Activated CD4-positive, alpha-beta memory T cell treated with anti-CD3 and anti-CD28 coated beads, Interleukin-2, amount 10 ng/mL, durations not matched to agents 7 days and 5 days (primary cell): ENCODE data around the gene ECE2. TPM values are rescaled to one million over a fixed set of nuclear protein-coding genes. Genes with fewer than 3 reads are reported as not detected.

Experiments used
- CTCF ChIA-PET: fragments of 350-600 bp; sonication (Branson Sonifier 250); formaldehyde crosslinking; loops from one replicate; lab custom pipeline; 2021; ENCODE audit warnings: antibody characterized with exemption, inconsistent platforms; lab: Charles Lee
- POLR2A ChIA-PET: fragments of 350-600 bp; sonication (Branson Sonifier 250); formaldehyde crosslinking; loops from one replicate; lab custom pipeline; 2021; ENCODE audit warnings: antibody characterized with exemption; lab: Charles Lee
- DNase-seq: peaks from one replicate; pipeline ENCODE4 v3.0.0-alpha.2; 2020
- H3K27ac Mint-ChIP-seq: one replicate; pipeline ENCODE4 v1.8.0; 2021; ENCODE audit warnings: mild to moderate bottlenecking, mixed read lengths
- H3K27me3 Mint-ChIP-seq: one replicate; pipeline ENCODE4 v1.8.0; 2021; ENCODE audit warnings: mixed read lengths
- H3K36me3 Mint-ChIP-seq: one replicate; pipeline ENCODE4 v1.8.0; 2021; ENCODE audit warnings: low read depth, mixed read lengths
- H3K4me1 Mint-ChIP-seq: one replicate; pipeline ENCODE4 v1.8.0; 2021; ENCODE audit warnings: mixed read lengths
- H3K4me3 Mint-ChIP-seq: one replicate; pipeline ENCODE4 v1.8.0; 2021; ENCODE audit warnings: mild to moderate bottlenecking, mixed read lengths
- H3K9me3 Mint-ChIP-seq: one replicate; pipeline ENCODE4 v1.8.0; 2021; ENCODE audit warnings: mixed read lengths
- total RNA-seq, 2 experiments: library from RNA; stranded (reverse); gene quantifications; one replicate each; pipeline ENCODE4 v1.2.3, GENCODE V29; 2021

ECE2 gene
- total RNA-seq, 2 experiments from 2014 or later: not detected

DNA sequence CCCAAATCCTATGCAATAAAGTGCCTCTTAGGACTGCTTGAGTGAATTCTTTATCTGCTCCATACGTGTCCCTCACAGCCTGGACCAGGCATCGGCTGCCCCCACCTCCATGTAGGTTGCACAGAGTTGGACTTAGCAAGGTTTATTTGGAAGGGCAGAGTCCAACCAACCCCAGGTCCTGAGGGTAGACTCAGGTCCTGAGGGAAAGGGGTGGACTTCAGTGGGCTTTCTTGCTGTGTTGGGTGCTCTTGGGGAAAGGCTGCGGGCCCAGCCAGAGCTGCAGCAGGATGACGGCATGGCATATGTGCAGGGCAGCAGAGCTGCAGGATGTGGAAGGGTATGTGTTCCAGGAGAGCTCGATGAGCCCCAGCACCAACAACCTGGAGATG is 33.5 kb upstream of the ECE2 start:
- peaks cover 2% of the 10 kb centered on the region for H3K4me1 Mint-ChIP-seq

DNA sequence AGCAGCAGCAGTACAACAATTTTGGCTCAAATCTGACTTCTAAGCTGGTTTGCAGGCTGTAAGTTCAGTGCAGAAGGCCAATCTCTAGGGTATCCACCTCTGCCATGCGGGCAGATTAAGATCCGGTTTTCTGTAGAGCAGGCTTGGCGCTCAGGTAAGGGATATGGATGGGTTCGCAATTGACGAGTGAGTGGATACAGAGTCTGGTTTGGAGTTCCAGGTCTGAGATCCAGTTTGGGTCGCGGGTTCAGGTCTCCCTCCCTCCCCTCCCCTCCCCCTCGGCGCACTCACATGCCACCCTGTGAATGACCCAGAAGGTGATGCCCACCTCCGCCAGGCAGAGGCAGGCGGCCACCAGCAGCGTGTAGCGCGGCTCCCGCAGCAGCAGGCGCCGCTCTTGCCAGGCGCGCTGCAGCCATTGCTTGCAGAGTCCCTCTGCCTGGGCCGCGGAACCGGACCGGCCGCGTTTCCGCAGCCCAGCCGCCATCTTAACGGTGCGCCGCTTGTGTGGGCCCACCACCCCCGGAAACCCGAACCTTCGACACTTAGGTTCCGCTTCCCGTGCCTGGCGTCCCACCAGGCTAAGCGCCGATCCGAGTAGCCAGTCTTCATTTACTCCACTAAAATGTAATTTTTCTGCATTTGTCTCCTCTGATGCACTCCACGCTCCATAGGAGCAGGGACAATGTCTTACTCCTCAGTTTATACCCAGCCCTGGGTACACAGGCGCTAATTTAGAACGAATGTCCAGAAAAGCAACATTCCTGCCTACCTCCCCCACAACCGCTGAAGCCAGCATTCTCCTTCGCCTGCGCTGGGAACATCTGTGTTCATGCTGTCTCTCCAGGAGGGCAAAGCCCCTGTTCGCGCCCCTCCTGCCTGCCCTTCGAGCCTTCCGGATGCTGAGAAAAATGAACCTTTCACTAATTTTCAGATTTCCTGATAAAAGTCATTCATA is 27.1 kb upstream of the ECE2 start, which contains the start of gene ALG3:
ALG3 (minus strand) TSS at position 509 of the 958 bp plus-strand sequence; CDS start at position 487, 22 bp downstream.
- Mint-ChIP-seq H3K36me3 (peaks cover 12% of the 10 kb centered on the region), H3K4me1 (peaks cover 17% of the 10 kb centered on the region), H3K27ac (peak within 1 kb of the TSS; percentile 89), H3K4me3 (peak within 1 kb of the TSS; percentile 83), H3K9me3 (no peaks in the 10 kb centered on the region), H3K27me3 (no peaks in the 10 kb centered on the region)
- ChIA-PET CTCF (interaction anchor here (1.0 to 1.9 kb wide), 4 partner anchors 21 to 364 kb away, joined by 3 to 8 read pairs (median 5); partner anchors contain the start of gene PARL), POLR2A (interaction anchor here (0.7 to 1.9 kb wide), 4 partner anchors 11 to 114 kb away, joined by 3 to 9 read pairs (median 4); partner anchors contain the start of gene EIF2B5)
- peak; percentile 88 for DNase-seq

More for the DNA sequence above, 33.5 kb upstream of the ECE2 start:
- POLR2A ChIA-PET: no interaction called here
- peaks cover 1% of the 10 kb centered on the region for H3K27me3 Mint-ChIP-seq
- CTCF ChIA-PET: interaction anchor here (0.8 kb wide), 2 partner anchors 15 to 347 kb away, joined by 3 to 4 read pairs; no protein-coding TSS in a partner anchor
- H3K9me3 Mint-ChIP-seq: no peaks in the 10 kb centered on the region
- H3K4me3 Mint-ChIP-seq: no peak overlapping the region
- no peak overlapping the region for H3K27ac Mint-ChIP-seq
- H3K36me3 Mint-ChIP-seq: peaks cover 18% of the 10 kb centered on the region
- DNase-seq: no peak

DNA sequence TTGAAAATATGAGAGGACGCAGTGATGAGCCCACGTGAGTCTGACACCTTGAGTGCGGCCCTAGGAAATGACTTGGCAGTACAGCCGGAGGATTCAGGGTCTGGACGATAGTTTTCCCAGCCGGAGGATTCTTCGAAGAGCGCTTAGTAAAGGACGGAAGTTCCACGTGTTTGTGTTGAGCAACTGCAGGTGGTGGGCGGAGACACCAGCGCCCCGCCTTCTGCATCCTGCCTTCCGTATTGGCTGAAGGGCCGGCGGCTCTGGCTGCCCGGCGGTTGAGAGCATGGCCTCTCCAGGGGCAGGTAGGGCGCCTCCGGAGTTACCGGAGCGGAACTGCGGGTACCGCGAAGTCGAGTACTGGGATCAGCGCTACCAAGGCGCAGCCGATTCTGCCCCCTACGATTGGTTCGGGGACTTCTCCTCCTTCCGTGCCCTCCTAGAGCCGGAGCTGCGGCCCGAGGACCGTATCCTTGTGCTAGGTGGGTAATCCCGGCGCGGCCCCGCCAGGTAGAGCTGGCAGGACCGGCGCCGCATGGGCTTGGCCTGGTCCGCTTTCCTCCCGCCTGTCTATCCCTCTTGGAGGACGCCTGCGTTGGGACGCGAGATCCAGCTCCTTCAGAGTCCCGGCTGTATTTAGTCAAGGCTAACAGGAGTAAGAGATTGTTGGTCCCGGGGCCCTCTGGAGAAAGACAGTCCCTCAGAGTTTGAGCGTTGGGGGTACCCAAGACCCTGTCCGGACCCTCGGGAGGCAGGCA is 26.2 kb upstream of the ECE2 start, which contains the start of gene EEF1AKMT4:
EEF1AKMT4 (plus strand) TSS at position 261 of the 755 bp plus-strand sequence; CDS start at position 284, 23 bp downstream.
- no peaks in the 10 kb centered on the region for H3K9me3 Mint-ChIP-seq
- H3K4me1 Mint-ChIP-seq: peaks cover 17% of the 10 kb centered on the region
- ChIA-PET POLR2A (interaction anchor here (0.8 to 1.9 kb wide), 7 partner anchors 11 to 115 kb away, joined by 3 to 10 read pairs (median 4); partner anchors contain the start of genes CAMK2N2 and EIF2B5), CTCF (interaction anchor here (0.6 to 1.4 kb wide), 29 partner anchors 9 to 374 kb away, joined by 3 to 24 read pairs (median 3); partner anchors contain the start of genes ABCF3, EIF2B5 and PARL)
- peak; percentile 97 for DNase-seq
- H3K36me3 Mint-ChIP-seq: peaks cover 7% of the 10 kb centered on the region
- H3K27me3 Mint-ChIP-seq: no peaks in the 10 kb centered on the region
- peak within 1 kb of the TSS; percentile 89 for H3K27ac Mint-ChIP-seq
- H3K4me3 Mint-ChIP-seq: peak within 1 kb of the TSS; percentile 83

DNA sequence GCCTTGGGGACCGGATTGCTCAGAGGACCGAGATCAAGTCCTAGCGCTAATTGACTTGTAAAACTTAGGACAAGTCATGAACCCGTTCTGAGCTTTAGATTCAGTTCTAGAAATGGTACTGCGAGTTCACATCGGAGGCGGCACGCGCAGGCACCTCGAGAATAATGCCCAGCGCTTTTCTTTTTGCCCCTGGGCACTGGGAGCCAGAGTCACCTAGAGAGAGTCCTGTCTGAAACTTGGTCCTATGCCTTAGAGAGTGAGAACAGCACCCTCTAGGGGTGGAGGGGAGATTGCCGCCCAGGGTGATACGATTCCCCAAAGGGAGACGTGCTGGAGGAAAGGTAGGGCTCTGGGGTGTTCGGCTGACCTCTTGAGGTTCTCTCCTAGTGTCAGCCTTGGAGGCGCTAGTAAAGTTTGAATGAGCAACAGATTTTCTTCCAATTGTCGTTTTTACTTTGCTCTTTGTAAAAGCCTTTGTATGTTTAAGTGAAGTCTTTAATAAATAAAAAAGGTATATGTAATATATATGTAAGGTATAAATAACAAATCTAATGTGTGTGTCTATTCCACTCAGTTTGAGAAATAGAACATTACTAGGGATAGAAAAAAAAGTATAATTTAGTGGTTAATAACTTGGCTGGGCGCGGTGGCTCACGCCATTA is 25.5 kb upstream of the ECE2 start:
- CTCF ChIA-PET: interaction anchor here (0.6 to 1.4 kb wide), 28 partner anchors 10 to 375 kb away, joined by 3 to 24 read pairs (median 3); partner anchors contain the start of genes ABCF3, EIF2B5 and PARL
- H3K36me3 Mint-ChIP-seq: no peaks in the 10 kb centered on the region
- H3K4me3 Mint-ChIP-seq: peak overlapping the region; percentile 83
- H3K27me3 Mint-ChIP-seq: no peaks in the 10 kb centered on the region
- DNase-seq: peak; percentile 90
- POLR2A ChIA-PET: interaction anchor here (0.8 to 1.9 kb wide), 7 partner anchors 11 to 116 kb away, joined by 3 to 10 read pairs (median 4); partner anchors contain the start of genes CAMK2N2 and EIF2B5
- H3K9me3 Mint-ChIP-seq: no peaks in the 10 kb centered on the region
- H3K27ac Mint-ChIP-seq: peak overlapping the region; percentile 89
- H3K4me1 Mint-ChIP-seq: peaks cover 15% of the 10 kb centered on the region

DNA sequence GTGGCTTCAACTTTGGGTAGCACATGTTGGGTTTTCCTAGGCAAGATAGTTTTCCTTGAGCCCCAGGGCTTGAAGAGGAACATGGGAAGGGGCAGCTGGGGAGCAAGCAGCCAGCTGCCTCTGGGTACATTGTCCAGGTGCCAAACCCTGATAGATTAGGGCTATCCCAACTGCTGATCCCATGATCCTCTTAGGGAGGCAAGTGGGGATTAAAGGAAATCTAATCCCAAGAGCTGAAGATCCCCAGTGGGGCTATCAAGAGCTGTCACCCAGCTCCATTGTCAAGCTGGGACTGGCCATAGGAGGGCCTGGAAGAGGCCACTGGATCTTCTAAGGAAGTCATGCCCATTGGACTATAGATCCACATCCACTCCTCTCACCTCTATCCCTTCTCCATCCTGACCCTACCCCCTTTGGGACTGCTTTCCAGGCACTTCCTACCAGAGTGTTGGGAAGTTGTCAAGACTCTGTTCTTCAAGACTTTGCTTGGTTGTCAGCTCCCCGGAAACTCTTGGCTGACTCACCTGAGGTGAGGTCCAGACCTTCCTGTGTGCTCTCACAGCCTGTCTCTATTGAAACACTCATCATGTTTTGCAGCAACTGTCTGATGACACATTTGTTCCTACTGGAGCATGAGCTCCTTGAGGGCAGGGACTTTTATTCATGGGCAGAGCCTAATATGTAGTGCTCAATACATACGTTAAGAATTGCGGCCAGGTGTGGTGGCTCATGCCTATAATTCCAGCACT is 20.4 kb upstream of the ECE2 start:
- POLR2A ChIA-PET: interaction anchor here (0.6 to 1.0 kb wide), 3 partner anchors 27 to 620 kb away, joined by 3 to 5 read pairs (median 3); partner anchors contain the start of gene KLHL24
- CTCF ChIA-PET: interaction anchor here (0.6 to 4.5 kb wide), 4 partner anchors 9 to 271 kb away, joined by 3 to 23 read pairs (median 4); no protein-coding TSS in a partner anchor
- Mint-ChIP-seq H3K36me3 (peaks cover 5% of the 10 kb centered on the region), H3K27me3 (peaks cover 14% of the 10 kb centered on the region), H3K4me1 (peaks cover 10% of the 10 kb centered on the region), H3K9me3 (no peaks in the 10 kb centered on the region), H3K4me3 (no peak overlapping the region), H3K27ac (no peak overlapping the region)
- DNase-seq: no peak

DNA sequence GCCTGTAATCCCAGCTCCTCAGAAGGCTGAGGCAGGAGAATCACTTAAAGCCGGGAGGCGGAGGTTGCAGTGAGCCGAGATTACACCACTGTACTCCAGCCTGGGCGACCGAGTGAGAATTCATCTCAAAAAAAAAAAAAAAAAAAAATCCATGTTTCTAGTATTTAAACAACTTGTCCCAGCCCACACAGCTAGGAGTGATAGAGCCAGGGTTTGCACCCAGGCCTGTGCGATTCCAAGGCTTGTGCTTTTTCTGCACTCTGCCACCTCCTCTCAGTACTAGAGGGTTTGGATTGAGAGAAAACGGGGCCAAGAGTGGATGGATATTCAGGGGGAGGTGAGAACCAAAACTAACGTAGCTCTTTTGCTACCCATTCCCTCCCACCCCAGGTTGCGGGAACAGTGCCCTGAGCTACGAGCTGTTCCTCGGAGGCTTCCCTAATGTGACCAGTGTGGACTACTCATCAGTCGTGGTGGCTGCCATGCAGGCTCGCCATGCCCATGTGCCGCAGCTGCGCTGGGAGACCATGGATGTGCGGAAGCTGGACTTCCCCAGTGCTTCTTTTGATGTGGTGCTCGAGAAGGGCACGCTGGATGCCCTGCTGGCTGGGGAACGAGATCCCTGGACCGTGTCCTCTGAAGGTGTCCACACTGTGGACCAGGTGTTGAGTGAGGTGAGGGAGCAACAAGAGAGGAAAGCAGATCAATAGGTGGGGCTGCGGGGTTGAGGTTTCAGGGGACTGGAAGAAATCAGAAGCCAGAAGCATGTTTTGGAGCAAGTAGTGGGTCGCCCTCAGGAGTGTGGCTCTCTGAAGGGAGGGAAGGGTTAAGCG is 18.5 kb upstream of the ECE2 start:
- Mint-ChIP-seq H3K36me3 (peaks cover 5% of the 10 kb centered on the region), H3K27ac (no peak overlapping the region), H3K27me3 (peaks cover 23% of the 10 kb centered on the region), H3K4me3 (no peak overlapping the region), H3K4me1 (peaks cover 20% of the 10 kb centered on the region), H3K9me3 (no peaks in the 10 kb centered on the region)
- ChIA-PET POLR2A (no interaction called here), CTCF (interaction anchor here (0.6 to 1.2 kb wide), 3 partner anchors 30 to 362 kb away, joined by 4 to 9 read pairs (median 4); no protein-coding TSS in a partner anchor)
- no peak for DNase-seq

DNA sequence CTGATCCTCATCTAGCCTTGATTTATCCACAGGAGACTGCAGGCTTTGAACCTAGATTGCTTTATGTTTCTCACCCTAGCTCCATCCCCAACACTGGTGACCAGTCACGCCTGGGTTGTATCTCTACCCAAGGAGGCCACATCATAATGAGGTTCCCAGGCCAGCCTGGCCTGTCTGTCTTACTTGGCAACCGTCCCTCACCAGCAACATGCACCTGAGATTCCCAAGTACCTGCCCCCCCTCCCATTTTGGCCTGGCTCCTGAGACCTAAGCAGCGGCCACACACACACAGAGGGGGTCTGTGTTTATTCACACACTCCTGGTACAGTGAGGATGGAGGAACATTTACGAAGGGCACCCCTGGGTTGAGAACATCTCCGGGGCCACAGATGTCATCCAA is 16.9 kb upstream of the ECE2 start:
- Mint-ChIP-seq H3K27me3 (peaks cover 33% of the 10 kb centered on the region), H3K4me3 (no peak overlapping the region), H3K36me3 (peaks cover 5% of the 10 kb centered on the region), H3K9me3 (no peaks in the 10 kb centered on the region), H3K4me1 (peaks cover 25% of the 10 kb centered on the region), H3K27ac (no peak overlapping the region)
- ChIA-PET POLR2A (no interaction called here), CTCF (no interaction called here)
- DNase-seq: no peak

DNA sequence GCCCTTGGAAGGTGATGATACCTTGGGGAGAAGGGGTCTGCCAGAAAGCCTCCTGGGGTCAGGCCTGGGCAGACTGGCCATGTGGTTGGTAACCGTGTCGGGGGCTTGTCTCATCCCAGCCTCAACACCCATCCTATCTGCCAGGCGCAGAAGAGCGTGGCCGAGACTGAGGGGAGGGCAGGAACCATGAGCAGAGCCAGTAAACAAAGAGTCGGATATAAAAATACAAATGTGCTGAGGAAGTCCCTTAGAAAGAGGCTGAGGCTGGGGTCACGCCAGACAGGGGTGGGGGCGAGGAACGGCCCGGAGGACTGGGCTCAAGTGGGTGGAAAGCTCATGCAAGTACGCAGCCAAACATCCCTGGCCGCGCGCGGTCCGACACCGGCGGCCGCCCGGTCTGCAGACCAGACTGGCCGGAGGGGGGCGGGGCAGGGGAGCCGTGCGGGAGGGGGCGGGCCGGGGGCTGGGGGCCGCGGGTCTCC is 16.4 kb upstream of the ECE2 start:
- Mint-ChIP-seq H3K4me1 (peaks cover 25% of the 10 kb centered on the region), H3K4me3 (peak overlapping the region; percentile 34), H3K27me3 (peaks cover 33% of the 10 kb centered on the region), H3K27ac (no peak overlapping the region), H3K9me3 (no peaks in the 10 kb centered on the region), H3K36me3 (peaks cover 5% of the 10 kb centered on the region)
- CTCF ChIA-PET: interaction anchor here (1.5 kb wide), 1 partner anchor 9 kb away, joined by 6 read pairs; the partner anchor contains the start of gene EEF1AKMT4
- POLR2A ChIA-PET: interaction anchor here (1.0 to 2.7 kb wide), 2 partner anchors 9 to 19 kb away, joined by 3 to 10 read pairs; partner anchors contain the start of gene EEF1AKMT4
- DNase-seq: no peak

DNA sequence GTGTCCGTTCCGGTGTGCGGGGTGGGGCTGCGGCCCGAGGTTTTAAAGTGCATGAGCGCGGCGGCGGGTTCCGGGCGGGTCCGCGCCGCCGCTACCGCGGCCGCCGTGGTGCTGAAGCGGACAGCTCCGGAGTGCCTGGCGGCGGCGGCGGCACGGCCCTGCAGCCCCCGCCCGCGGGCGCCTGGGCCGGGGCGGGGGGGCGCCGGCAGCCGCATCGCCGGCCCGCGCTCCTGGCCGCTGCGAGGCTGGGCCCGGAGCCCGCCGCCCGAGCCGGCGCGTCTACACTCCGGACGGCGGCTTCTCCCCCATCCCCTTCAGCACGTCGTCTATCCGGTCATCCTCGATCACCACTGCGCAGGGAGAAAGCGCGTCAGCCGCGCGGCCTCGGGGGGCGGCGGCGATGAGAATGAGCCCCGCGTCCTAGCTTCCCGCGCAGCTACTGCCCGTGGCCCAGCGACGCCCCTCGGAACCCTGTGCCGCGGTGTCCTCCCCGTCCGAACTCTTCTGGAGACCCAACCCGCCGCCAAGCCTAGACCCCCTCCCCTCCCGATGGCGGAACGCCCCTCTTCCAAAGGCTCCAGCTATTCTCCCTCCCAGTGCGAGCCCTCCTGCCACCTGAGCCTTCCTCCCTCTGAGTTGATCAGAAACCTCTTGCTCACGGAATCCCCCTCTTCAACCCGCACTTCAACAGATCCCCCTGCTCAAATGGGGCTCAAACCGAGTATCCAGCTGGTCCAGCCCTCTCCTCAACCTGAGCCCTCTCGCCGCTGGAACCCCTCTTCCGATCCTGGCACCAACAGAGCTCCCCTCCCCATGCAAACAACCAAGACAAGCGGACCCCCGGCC is 15.7 kb upstream of the ECE2 start:
- no peaks in the 10 kb centered on the region for H3K9me3 Mint-ChIP-seq
- ChIA-PET POLR2A (interaction anchor here (1.0 to 2.7 kb wide), 3 partner anchors 10 to 375 kb away, joined by 3 to 10 read pairs (median 5); partner anchors contain the start of gene EEF1AKMT4), CTCF (interaction anchor here (1.5 kb wide), 1 partner anchor 10 kb away, joined by 6 read pairs; the partner anchor contains the start of gene EEF1AKMT4)
- no peak overlapping the region for H3K27ac Mint-ChIP-seq
- H3K36me3 Mint-ChIP-seq: peaks cover 5% of the 10 kb centered on the region
- peaks cover 25% of the 10 kb centered on the region for H3K4me1 Mint-ChIP-seq
- H3K4me3 Mint-ChIP-seq: peak overlapping the region; percentile 62
- H3K27me3 Mint-ChIP-seq: peaks cover 39% of the 10 kb centered on the region
- peak; percentile 43 for DNase-seq
